ENCODE data around the gene ERN2. TPM values are rescaled to one million over a fixed set of nuclear protein-coding genes. Genes with fewer than 3 reads are reported as not detected.

ERN2 gene
- polyA plus RNA-seq, 1 of the 3 experiments (the other 2 are of a cell fraction): 0.03 TPM

DNA sequence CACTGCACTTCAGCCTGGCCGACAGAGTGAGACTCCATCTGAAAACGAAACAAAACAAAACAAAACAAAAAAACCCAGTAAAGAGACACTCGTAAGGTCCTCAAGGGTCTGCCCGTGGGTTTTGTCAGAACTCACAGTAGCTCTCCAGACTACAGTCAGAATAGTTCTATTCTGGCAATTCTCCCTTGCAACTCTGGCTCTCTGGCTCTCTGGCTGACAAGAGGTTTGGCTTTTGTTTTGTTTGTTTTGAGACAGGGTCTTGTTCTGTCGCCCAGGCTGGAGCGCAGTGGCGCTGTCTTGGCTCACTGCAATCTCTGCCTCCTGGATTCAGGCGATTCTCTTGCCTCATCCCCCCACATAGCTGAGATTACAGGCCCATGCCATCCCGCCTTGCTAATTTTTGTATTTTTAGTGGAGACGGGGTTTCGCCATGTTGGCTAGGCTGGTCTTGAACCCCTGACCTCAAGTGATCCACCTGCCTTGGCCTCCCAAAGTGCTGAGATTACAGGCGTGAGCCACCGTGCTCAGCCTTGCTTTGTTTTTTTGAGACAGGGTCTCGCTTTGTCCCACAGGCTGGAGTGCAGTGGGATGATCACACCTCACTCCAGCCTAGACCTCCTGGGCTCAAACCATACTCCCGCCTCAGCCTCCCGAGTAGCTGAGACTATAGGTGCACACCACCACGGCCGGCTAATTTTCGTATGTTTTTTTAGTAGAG lies 21.3 kb upstream of the ERN2 start (continued):
- TF ChIP-seq, protein P1, sequence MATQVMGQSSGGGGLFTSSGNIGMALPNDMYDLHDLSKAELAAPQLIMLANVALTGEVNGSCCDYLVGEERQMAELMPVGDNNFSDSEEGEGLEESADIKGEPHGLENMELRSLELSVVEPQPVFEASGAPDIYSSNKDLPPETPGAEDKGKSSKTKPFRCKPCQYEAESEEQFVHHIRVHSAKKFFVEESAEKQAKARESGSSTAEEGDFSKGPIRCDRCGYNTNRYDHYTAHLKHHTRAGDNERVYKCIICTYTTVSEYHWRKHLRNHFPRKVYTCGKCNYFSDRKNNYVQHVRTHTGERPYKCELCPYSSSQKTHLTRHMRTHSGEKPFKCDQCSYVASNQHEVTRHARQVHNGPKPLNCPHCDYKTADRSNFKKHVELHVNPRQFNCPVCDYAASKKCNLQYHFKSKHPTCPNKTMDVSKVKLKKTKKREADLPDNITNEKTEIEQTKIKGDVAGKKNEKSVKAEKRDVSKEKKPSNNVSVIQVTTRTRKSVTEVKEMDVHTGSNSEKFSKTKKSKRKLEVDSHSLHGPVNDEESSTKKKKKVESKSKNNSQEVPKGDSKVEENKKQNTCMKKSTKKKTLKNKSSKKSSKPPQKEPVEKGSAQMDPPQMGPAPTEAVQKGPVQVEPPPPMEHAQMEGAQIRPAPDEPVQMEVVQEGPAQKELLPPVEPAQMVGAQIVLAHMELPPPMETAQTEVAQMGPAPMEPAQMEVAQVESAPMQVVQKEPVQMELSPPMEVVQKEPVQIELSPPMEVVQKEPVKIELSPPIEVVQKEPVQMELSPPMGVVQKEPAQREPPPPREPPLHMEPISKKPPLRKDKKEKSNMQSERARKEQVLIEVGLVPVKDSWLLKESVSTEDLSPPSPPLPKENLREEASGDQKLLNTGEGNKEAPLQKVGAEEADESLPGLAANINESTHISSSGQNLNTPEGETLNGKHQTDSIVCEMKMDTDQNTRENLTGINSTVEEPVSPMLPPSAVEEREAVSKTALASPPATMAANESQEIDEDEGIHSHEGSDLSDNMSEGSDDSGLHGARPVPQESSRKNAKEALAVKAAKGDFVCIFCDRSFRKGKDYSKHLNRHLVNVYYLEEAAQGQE (IDR thresholded peaks at IDR 0.05; ENCODE audit: low read depth, low read length): no peak
- TF ChIP-seq USF2 (IDR thresholded peaks at IDR 0.05; ENCODE audit: borderline replicate concordance, low read depth, low read length) (no peak), TCF12 (IDR thresholded peaks at IDR 0.05) (no peak), TEAD4 (IDR thresholded peaks at IDR 0.05; ENCODE audit: borderline replicate concordance, insufficient read depth) (no peak), MEF2A (IDR thresholded peaks at IDR 0.05; ENCODE audit: borderline replicate concordance, low read depth) (no peak)

DNA sequence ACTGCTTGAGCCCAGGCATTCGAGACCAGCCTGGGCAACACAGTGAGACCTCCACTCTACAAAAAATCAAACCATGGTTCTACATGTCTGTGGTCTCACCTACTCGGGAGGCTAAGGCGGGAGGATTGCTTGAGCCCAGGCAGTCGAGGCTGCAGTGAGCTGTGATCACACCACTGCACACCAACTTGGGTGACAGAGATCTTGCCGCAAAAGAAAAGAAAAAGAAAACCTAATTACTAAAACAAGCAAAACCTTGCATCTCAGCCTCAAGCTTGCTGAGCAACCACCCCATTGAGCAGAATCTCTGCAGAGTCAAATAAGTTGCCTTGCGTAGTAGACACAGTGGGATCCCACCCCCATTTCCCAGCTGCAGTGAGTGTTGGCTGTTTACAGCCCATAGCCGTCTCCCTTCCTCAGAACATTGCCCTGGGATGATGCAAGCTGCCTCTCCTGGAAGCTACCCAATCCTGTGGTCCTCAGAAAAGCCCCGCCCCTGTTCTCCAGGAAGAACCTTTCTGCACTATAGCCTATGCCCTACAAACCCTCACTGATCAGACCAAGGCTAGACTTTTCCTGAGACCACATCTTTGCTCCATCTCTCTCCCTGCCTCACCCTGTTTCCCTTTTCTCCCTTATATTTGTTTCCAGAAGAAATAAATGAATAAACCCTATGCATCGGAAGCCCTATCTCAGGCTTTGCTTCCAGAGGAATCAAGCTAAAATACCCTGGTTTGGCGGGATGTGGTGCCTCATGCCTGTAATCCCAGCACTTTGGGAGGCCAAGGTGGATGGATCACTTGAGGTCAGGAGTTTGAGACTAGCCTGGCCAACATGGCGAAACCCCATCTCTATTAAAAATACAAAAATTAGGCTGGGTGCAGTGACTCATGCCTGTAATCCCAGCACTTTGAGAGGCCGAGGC lies 16.7 kb upstream of the ERN2 start:
- DNase-seq: no peak
- H3K36me3 ChIP-seq (replicated peaks in 1 of 2; ENCODE audit: control insufficient read depth in 1 of 2, insufficient read depth in 2 of 2, low read length in 1 of 2): no peaks in the 10 kb centered on the region
- ChIA-PET CTCF (interaction anchor here (0.6 to 1.2 kb wide), 4 partner anchors 22 to 307 kb away, joined by 3 read pairs; no protein-coding TSS in a partner anchor), POLR2A (no interaction called here)
- H3K4me1 ChIP-seq (ENCODE audit: control insufficient read depth in 1 of 2, insufficient read depth in 2 of 2, low read depth in 1 of 2, low read length in 1 of 2): no peaks in the 10 kb centered on the region
- H3K27ac ChIP-seq (ENCODE audit: low read depth in 2 of 2, low read length in 1 of 2): no peak overlapping the region
- no peak overlapping the region; the same call in 1 of the 2 replicates for H3K4me2 ChIP-seq
- no peak overlapping the region for H3K9ac ChIP-seq
- WGBS (ENCODE audit: low lambda C conversion rate): 50% methylated on average over 11 of the region's 12 CpGs
- no peaks in the 10 kb centered on the region for H3K79me2 ChIP-seq (ENCODE audit: insufficient read depth)
- H3K9me2 ChIP-seq: no peaks in the 10 kb centered on the region
- no peak overlapping the region for H2AFZ ChIP-seq (ENCODE audit: low read depth)
- TF ChIP-seq ELF1 (IDR thresholded peaks at IDR 0.05): no peak
- TF ChIP-seq ZBTB33 (IDR thresholded peaks at IDR 0.05; ENCODE audit: borderline replicate concordance, low read depth): no peak
- TF ChIP-seq USF1 (IDR thresholded peaks at IDR 0.05; ENCODE audit: borderline replicate concordance, low read depth): no peak
- no peak for TF ChIP-seq EP300 (IDR thresholded peaks at IDR 0.05; ENCODE audit: borderline replicate concordance in 1 of 2, low read depth in 1 of 2, low read length in 1 of 2)
- TF ChIP-seq NRF1 (IDR thresholded peaks at IDR 0.05; ENCODE audit: low read depth, low read length): no peak
- no peak for TF ChIP-seq RAD21 (IDR thresholded peaks at IDR 0.05; ENCODE audit: low read length)
- TF ChIP-seq NFIC (IDR thresholded peaks at IDR 0.05; ENCODE audit: borderline replicate concordance): no peak
- no peak for TF ChIP-seq RFX5 (IDR thresholded peaks at IDR 0.05; ENCODE audit: low read length)
- TF ChIP-seq GATA2 (CRISPR knock-in tag; IDR thresholded peaks at IDR 0.05): no peak
- no peak for TF ChIP-seq TAF1 (IDR thresholded peaks at IDR 0.05; ENCODE audit: borderline replicate concordance, low read depth, low read length)
- no peaks in the 10 kb centered on the region for H3F3A ChIP-seq (replicated peaks; ENCODE audit: insufficient read depth)
- no peaks in the 10 kb centered on the region; the same call in 1 of the 2 replicates for H3K27me3 ChIP-seq (ENCODE audit: insufficient read depth)
- H3K9me3 ChIP-seq: no peaks in the 10 kb centered on the region
- H4K20me1 ChIP-seq (ENCODE audit: insufficient read depth): no peaks in the 10 kb centered on the region
- H3K4me3 ChIP-seq (ENCODE audit: low read depth in 2 of 2, low read length in 1 of 2): no peak overlapping the region
